ENCODE measurements around the gene LCTL.

GRCh38 chr15:66614951-66615760 is 49.4 kb upstream of the LCTL start:
- TF ChIP-seq CTCF (IDR thresholded peaks at IDR 0.05; ENCODE audit: low read depth, low read length): no peak
- TF ChIP-seq EZH2phosphoT487 (IDR thresholded peaks at IDR 0.05; ENCODE audit: low read depth): no peak
